ENCODE results near the gene BNIP5.
A peak's percentile ranks its signal among the peaks of the same experiment; 100 is the strongest.

The BNIP5 gene

GRCh38 chr6:36329798-36330291 lies 6.8 kb downstream of the BNIP5 start:
- TF ChIP-seq CTCF (conservative IDR thresholded peaks at IDR 0.05; ENCODE audit: low read depth, low read length), result no peak
- H3K4me3 ChIP-seq (ENCODE audit: low read depth, low read length), result no peak overlapping the region
- DNase-seq (ENCODE audit: low read depth), result no peak

- no peak overlapping the region for H3K4me3 ChIP-seq (ENCODE audit: low read depth, low read length)
- DNase-seq (ENCODE audit: low read depth), result no peak
- no peak for TF ChIP-seq CTCF (conservative IDR thresholded peaks at IDR 0.05; ENCODE audit: low read depth, low read length)
These were observed 8.1 kb downstream of the BNIP5 start for GRCh38 chr6:36328600-36328999.

GRCh38 chr6:36327919-36328236 lies 8.8 kb downstream of the BNIP5 start:
- DNase-seq (ENCODE audit: low read depth), result no peak
- no peak for TF ChIP-seq CTCF (conservative IDR thresholded peaks at IDR 0.05; ENCODE audit: low read depth, low read length)
- H3K4me3 ChIP-seq (ENCODE audit: low read depth, low read length), result no peak overlapping the region

GRCh38 chr6:36327226-36327918 lies 9.3 kb downstream of the BNIP5 start:
- TF ChIP-seq CTCF (conservative IDR thresholded peaks at IDR 0.05; ENCODE audit: low read depth, low read length), result no peak
- H3K4me3 ChIP-seq (ENCODE audit: low read depth, low read length), result no peak overlapping the region
- no peak for DNase-seq (ENCODE audit: low read depth)

GRCh38 chr6:36326356-36326995 lies 10.2 kb downstream of the BNIP5 start:
- no peak for TF ChIP-seq CTCF (conservative IDR thresholded peaks at IDR 0.05; ENCODE audit: low read depth, low read length)
- H3K4me3 ChIP-seq (ENCODE audit: low read depth, low read length), result no peak overlapping the region
- peak; percentile 72 for DNase-seq (ENCODE audit: low read depth)

GRCh38 chr6:36324715-36325114 lies 12.0 kb downstream of the BNIP5 start:
- DNase-seq (ENCODE audit: low read depth), result no peak
- no peak for TF ChIP-seq CTCF (conservative IDR thresholded peaks at IDR 0.05; ENCODE audit: low read depth, low read length)

GRCh38 chr6:36324191-36324590 lies 12.5 kb downstream of the BNIP5 start:
- no peak overlapping the region for H3K4me3 ChIP-seq (ENCODE audit: low read depth, low read length)
- TF ChIP-seq CTCF (conservative IDR thresholded peaks at IDR 0.05; ENCODE audit: low read depth, low read length), result no peak

More at GRCh38 chr6:36324715-36325114, 12.0 kb downstream of the BNIP5 start:
- H3K4me3 ChIP-seq (ENCODE audit: low read depth, low read length), result no peak overlapping the region

More at GRCh38 chr6:36324191-36324590, 12.5 kb downstream of the BNIP5 start:
- DNase-seq (ENCODE audit: low read depth), result no peak

Data from choroid plexus epithelial cell (primary cell).